Activated CD4-positive, alpha-beta T cell treated with anti-CD3 and anti-CD28 coated beads for 4 hours (primary cell): ENCODE measurements around the gene SNAI1.

Experiments
- DNase-seq, 2 donors: peaks; one replicate each; pipeline ENCODE4 v3.0.0-alpha.2; 2020

SNAI1 gene

DNA sequence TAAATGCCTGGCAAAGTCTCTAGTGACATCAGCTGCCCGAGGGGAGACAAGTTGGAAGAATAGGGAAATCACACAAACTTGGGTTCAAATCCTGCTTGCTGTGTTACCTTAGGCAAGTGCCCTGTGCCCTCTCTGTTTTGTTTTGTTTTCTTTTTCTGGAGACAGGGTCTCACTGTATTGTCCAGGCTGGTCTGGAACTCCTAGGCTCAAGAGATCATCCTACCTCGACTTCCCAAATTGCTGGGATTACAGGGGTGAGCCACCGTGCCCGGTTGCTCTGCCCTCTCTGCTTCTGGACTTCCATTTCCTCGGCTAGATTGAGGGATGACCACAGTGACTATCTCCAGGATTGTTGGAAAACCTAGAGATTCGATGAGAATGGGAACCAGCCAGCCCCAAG lies 55.4 kb downstream of the SNAI1 start:
- DNase-seq, result no peak
